ENCODE data around the gene ZNF462. TPM values are rescaled to one million over a fixed set of nuclear protein-coding genes. Genes with fewer than 3 reads are reported as not detected.

Gene ZNF462
- total and polyA plus RNA-seq, 2 donors (not counting 1 experiment from before 2014, with no cell fraction given) = 6.0 to 27.4 TPM

GRCh38 chr9:106857811-106858470 is 5.0 kb upstream of the ZNF462 start:
- Histone ChIP-seq H4K20me1 (ENCODE audit: control insufficient read depth, extremely low read depth, insufficient read depth, low read length) (no peaks in the 10 kb centered on the region), H3K79me2 (ENCODE audit: control insufficient read depth, insufficient read depth, low read length) (peaks cover 1% of the 10 kb centered on the region), H3K9ac (ENCODE audit: insufficient read depth, low read length) (no peak overlapping the region), H3K9me3 (ENCODE audit: control insufficient read depth, insufficient read depth, low read depth, low read length) (no peaks in the 10 kb centered on the region), H3K27me3 (ENCODE audit: control insufficient read depth, insufficient read depth, low read length) (no peaks in the 10 kb centered on the region), H3K4me2 (ENCODE audit: extremely low read depth, insufficient read depth, low read length) (no peak overlapping the region), H2AFZ (ENCODE audit: low read length) (no peak overlapping the region), H3K4me1 (ENCODE audit: control insufficient read depth, extremely low read depth, insufficient read depth, low read length) (no peaks in the 10 kb centered on the region), H3K4me3 (replicated peaks in 1 of 4; ENCODE audit: control extremely low read depth in 1 of 4, insufficient read depth in 1 of 4, low read depth in 3 of 4, low read length in 4 of 4) (no peak overlapping the region), H3K27ac (ENCODE audit: insufficient read depth, low read length) (no peak overlapping the region), H3K36me3 (ENCODE audit: control insufficient read depth, insufficient read depth, low read length) (no peaks in the 10 kb centered on the region)
- TF ChIP-seq EZH2 (IDR thresholded peaks at IDR 0.05; ENCODE audit: low read length, missing control alignments) (no peak), CTCF (conservative IDR thresholded peaks at IDR 0.05 in 1 of 2, IDR thresholded peaks at IDR 0.05 in 1 of 2; ENCODE audit: low read depth in 1 of 2, low read length in 2 of 2) (no peak)
- DNase-seq (ENCODE audit: low read depth in 2 of 2) = no peak

GRCh38 chr9:106859957-106860720 is 2.8 kb upstream of the ZNF462 start:
- DNase-seq (ENCODE audit: low read depth in 2 of 2) = peak; percentile 30 to 43

More at GRCh38 chr9:106859957-106860720, 2.8 kb upstream of the ZNF462 start:
- peak overlapping the region; percentile 59 for H3K9ac ChIP-seq (ENCODE audit: insufficient read depth, low read length)
- H3K9me3 ChIP-seq (ENCODE audit: control insufficient read depth, insufficient read depth, low read depth, low read length) = no peaks in the 10 kb centered on the region
- no peaks in the 10 kb centered on the region for H4K20me1 ChIP-seq (ENCODE audit: control insufficient read depth, extremely low read depth, insufficient read depth, low read length)
- H3K36me3 ChIP-seq (ENCODE audit: control insufficient read depth, insufficient read depth, low read length) = no peaks in the 10 kb centered on the region
- peak overlapping the region; percentile 87 for H2AFZ ChIP-seq (ENCODE audit: low read length)
- peak overlapping the region; percentile 69 to 90 (median 80) for H3K4me3 ChIP-seq (replicated peaks in 1 of 4; ENCODE audit: control extremely low read depth in 1 of 4, insufficient read depth in 1 of 4, low read depth in 3 of 4, low read length in 4 of 4)
- TF ChIP-seq CTCF (conservative IDR thresholded peaks at IDR 0.05 in 1 of 2, IDR thresholded peaks at IDR 0.05 in 1 of 2; ENCODE audit: low read depth in 1 of 2, low read length in 2 of 2) = no peak
- TF ChIP-seq EZH2 (IDR thresholded peaks at IDR 0.05; ENCODE audit: low read length, missing control alignments) = no peak
- peaks cover 13% of the 10 kb centered on the region for H3K79me2 ChIP-seq (ENCODE audit: control insufficient read depth, insufficient read depth, low read length)
- peak overlapping the region; percentile 65 for H3K27ac ChIP-seq (ENCODE audit: insufficient read depth, low read length)
- no peaks in the 10 kb centered on the region for H3K27me3 ChIP-seq (ENCODE audit: control insufficient read depth, insufficient read depth, low read length)
- no peaks in the 10 kb centered on the region for H3K4me1 ChIP-seq (ENCODE audit: control insufficient read depth, extremely low read depth, insufficient read depth, low read length)
- peak overlapping the region; percentile 77 for H3K4me2 ChIP-seq (ENCODE audit: extremely low read depth, insufficient read depth, low read length)

All from fibroblast of lung (primary cell).